OCI-LY3 (cell line): Measurements from ENCODE around the gene PTPRJ.

Source experiments
- H2AFZ ChIP-seq: fragments of 200-600, 300-600 bp; shearing (Covaris generic); 2 replicates; pipeline ENCODE4 v1.6.0; 2014; ENCODE audit warnings: antibody characterized with exemption, low read depth, low read length
- H3K27ac ChIP-seq: fragments of 200-600, 300-600 bp; sonication (generic); 2 replicates; pipeline ENCODE4 v1.5.1; 2014; ENCODE audit warnings: mild to moderate bottlenecking, low read length, moderate library complexity, mixed read lengths
- H3K27me3 ChIP-seq: fragments of 200-600, 300-600 bp; sonication (generic); 2 replicates; pipeline ENCODE4 v1.6.1; 2014; ENCODE audit warnings: low read depth, low read length, mixed read lengths
- H3K36me3 ChIP-seq: fragments of 200-600, 300-600 bp; sonication (generic); replicated peaks from 2 replicates; pipeline ENCODE3; 2014; ENCODE audit warnings: low read depth, low read length, mixed read lengths
- H3K4me1 ChIP-seq: fragments of 300-600, 200-600 bp; sonication (generic); 2 replicates; pipeline ENCODE4 v1.6.1; 2014; ENCODE audit warnings: low read length, mixed read lengths
- H3K4me2 ChIP-seq: fragments of 200-600, 300-600 bp; sonication (generic); 2 replicates; pipeline ENCODE4 v1.6.1; 2014; ENCODE audit warnings: low read length, mixed read lengths
- H3K4me3 ChIP-seq: fragments of 300-600, 200-600 bp; sonication (generic); 2 replicates; pipeline ENCODE4 v1.5.1; 2014; ENCODE audit warnings: antibody characterized with exemption, mild to moderate bottlenecking, low read length, moderate library complexity
- H3K79me2 ChIP-seq: fragments of 300-600, 200-600 bp; shearing (Covaris generic); 2 replicates; pipeline ENCODE4 v1.6.1; 2014; ENCODE audit warnings: mild to moderate bottlenecking, low read length, mixed read lengths
- H3K9ac ChIP-seq: fragments of 300-600, 200-600 bp; shearing (Covaris generic); 2 replicates; pipeline ENCODE4 v1.6.0; 2014; ENCODE audit warnings: mild to moderate bottlenecking, low read length, moderate library complexity
- H3K9me3 ChIP-seq: fragments of 200-600, 300-600 bp; shearing (Covaris generic); 2 replicates; pipeline ENCODE4 v1.6.1; 2014; ENCODE audit warnings: low read length, mixed read lengths; ENCODE audit not compliant: insufficient read depth
- H4K20me1 ChIP-seq: fragments of 200-600, 300-600 bp; sonication (generic); 2 replicates; pipeline ENCODE4 v1.6.1; 2016; ENCODE audit warnings: low read length, mixed read lengths; ENCODE audit not compliant: insufficient read depth
- CTCF ChIP-seq: fragments of 200-600, 300-600 bp; sonication (generic); IDR thresholded peaks from 2 replicates; pipeline ENCODE4 v1.5.1; 2014; ENCODE audit warnings: antibody characterized with exemption, low read length, low read depth
- EZH2phosphoT487 ChIP-seq: fragments of 200-600 bp; shearing (Covaris generic); IDR thresholded peaks from 2 replicates; pipeline ENCODE4 v1.6.1; 2018; ENCODE audit warnings: antibody characterized with exemption, mixed run types, low read depth

PTPRJ gene

GRCh38 chr11:48093795-48094642 is 113.7 kb downstream of the PTPRJ start:
- Histone ChIP-seq H3K9me3 (no peaks in the 10 kb centered on the region), H2AFZ (no peak overlapping the region), H4K20me1 (peaks cover 93% of the 10 kb centered on the region), H3K27me3 (no peaks in the 10 kb centered on the region), H3K4me3 (no peak overlapping the region), H3K9ac (no peak overlapping the region), H3K4me1 (peaks cover 34% of the 10 kb centered on the region), H3K79me2 (peaks cover 94% of the 10 kb centered on the region), H3K36me3 (peaks cover 2% of the 10 kb centered on the region), H3K27ac (no peak overlapping the region), H3K4me2 (peak overlapping the region; percentile 42)
- TF ChIP-seq EZH2phosphoT487: no peak

GRCh38 chr11:48094643-48095339 is 114.4 kb downstream of the PTPRJ start:
- H2AFZ ChIP-seq: no peak overlapping the region
- no peak overlapping the region for H3K4me3 ChIP-seq
- no peaks in the 10 kb centered on the region for H3K9me3 ChIP-seq
- no peak for TF ChIP-seq CTCF
- TF ChIP-seq EZH2phosphoT487: no peak
- peaks cover 2% of the 10 kb centered on the region for H3K36me3 ChIP-seq
- peaks cover 31% of the 10 kb centered on the region for H3K4me1 ChIP-seq
- no peak overlapping the region for H3K27ac ChIP-seq
- H3K79me2 ChIP-seq: peaks cover 95% of the 10 kb centered on the region
- no peak overlapping the region for H3K4me2 ChIP-seq
- H3K9ac ChIP-seq: no peak overlapping the region
- peaks cover 93% of the 10 kb centered on the region for H4K20me1 ChIP-seq
- H3K27me3 ChIP-seq: no peaks in the 10 kb centered on the region

- H3K9ac ChIP-seq: no peak overlapping the region
- H2AFZ ChIP-seq: no peak overlapping the region
- H4K20me1 ChIP-seq: peaks cover 92% of the 10 kb centered on the region
- peaks cover 29% of the 10 kb centered on the region for H3K4me1 ChIP-seq
- peaks cover 91% of the 10 kb centered on the region for H3K79me2 ChIP-seq
- no peak overlapping the region for H3K4me2 ChIP-seq
- peaks cover 2% of the 10 kb centered on the region for H3K36me3 ChIP-seq
- no peaks in the 10 kb centered on the region for H3K27me3 ChIP-seq
- no peak overlapping the region for H3K4me3 ChIP-seq
- no peaks in the 10 kb centered on the region for H3K9me3 ChIP-seq
- TF ChIP-seq EZH2phosphoT487 (no peak), CTCF (no peak)
- H3K27ac ChIP-seq: no peak overlapping the region
Observed at GRCh38 chr11:48095779-48096470, 115.6 kb downstream of the PTPRJ start.

GRCh38 chr11:48096588-48097525 is 116.5 kb downstream of the PTPRJ start:
- H4K20me1 ChIP-seq: peaks cover 92% of the 10 kb centered on the region
- H3K4me1 ChIP-seq: peaks cover 34% of the 10 kb centered on the region
- H3K9me3 ChIP-seq: no peaks in the 10 kb centered on the region
- H3K79me2 ChIP-seq: peaks cover 91% of the 10 kb centered on the region
- H3K36me3 ChIP-seq: peaks cover 2% of the 10 kb centered on the region
- no peak overlapping the region for H3K9ac ChIP-seq
- no peak overlapping the region for H2AFZ ChIP-seq
- no peak overlapping the region for H3K4me2 ChIP-seq
- no peaks in the 10 kb centered on the region for H3K27me3 ChIP-seq
- H3K27ac ChIP-seq: no peak overlapping the region
- H3K4me3 ChIP-seq: no peak overlapping the region
- TF ChIP-seq CTCF (no peak), EZH2phosphoT487 (no peak)
